NCI-H1105 (cell line): ENCODE measurements around the gene LRIT3.
"Not testable (repeated sequence)": the region's sequence is repeated elsewhere in the genome, so short reads cannot be mapped to it uniquely, and the experiment has no call there.

ENCODE experiments used
- DNase-seq: peaks from one replicate; lab custom pipeline; 2025; lab: John Stamatoyannopoulos, UW

LRIT3 gene

DNA sequence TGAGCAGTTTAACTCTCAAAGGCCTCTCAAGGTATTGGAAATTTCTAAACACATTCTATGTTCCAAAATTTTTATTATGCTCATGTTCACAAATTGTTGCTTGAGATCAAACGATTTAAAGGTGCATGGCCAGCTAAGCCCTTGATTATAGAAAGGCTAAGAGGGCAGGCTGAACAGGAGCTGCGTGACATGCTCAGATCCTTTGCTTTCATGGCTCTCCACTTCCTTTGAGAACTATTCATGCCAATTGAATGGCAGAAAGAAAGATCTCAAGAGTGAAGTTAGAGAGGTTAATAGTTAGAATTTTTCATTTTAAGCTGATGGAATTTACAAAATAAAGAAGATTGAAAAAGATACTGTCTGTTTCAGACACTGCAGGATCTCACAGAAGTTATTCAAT, 594 bp downstream of the LRIT3 start:
- DNase-seq = no peak

GRCh38 chr4:109850601-109851000, 2.7 kb downstream of the LRIT3 start:
- DNase-seq = no peak

GRCh38 chr4:109859426-109860300, 11.8 kb downstream of the LRIT3 start:
- DNase-seq = not testable (repeated sequence)

DNA sequence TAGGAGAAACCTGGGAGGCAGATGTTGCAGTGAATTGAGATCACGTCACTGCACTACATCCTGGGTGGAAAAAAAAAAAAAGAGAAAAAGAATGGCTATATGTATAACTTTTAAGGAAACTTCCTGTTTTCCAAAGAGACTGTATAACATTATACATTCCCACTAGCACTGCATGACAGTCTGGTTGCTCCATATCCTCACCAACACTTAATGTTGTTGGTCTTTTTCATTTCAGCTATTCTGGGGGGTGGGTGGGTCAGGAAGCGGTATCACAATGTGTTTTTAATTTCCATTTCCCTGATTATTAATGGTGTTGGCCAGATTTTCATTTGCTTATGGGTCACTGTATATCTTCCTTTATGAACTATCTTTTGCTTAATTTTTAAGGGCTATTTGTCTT, 13.4 kb downstream of the LRIT3 start:
- no peak for DNase-seq

GRCh38 chr4:109861916-109862511, 14.1 kb downstream of the LRIT3 start:
- no peak for DNase-seq

DNA sequence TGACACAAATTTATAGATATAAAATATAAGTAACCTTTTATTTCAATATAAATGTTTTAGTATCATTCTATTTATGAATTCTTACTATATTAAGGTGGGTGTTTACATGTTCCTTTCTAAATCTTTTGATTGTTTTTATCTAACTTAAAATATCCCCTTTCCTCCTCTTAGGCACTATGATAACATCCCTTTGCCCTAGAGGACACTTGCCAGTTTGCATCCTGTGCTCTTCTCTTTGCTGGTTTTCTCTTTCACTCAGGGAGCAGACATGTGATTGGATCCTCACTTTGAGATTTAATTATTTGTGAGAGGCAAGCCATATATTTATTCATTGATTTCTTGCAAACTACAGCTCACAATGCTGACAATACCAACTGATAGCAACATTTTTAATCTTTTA, 16.2 kb downstream of the LRIT3 start:
- no peak for DNase-seq

DNA sequence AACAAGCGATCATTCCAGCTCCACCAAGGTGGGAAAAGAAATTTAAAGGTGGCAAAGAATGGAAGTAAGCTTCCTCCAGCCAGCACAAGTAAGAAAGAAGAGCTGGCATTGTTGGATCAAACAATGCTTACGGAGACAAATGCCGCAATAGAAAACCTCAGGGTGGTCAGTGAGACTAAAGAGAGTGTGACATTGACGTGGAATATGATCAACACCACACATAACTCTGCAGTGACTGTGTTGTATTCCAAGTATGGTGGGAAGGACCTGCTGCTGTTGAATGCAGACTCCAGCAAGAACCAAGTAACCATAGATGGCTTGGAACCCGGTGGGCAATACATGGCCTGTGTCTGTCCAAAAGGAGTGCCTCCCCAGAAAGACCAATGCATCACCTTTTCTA, 22.2 kb downstream of the LRIT3 start:
- no peak for DNase-seq

DNA sequence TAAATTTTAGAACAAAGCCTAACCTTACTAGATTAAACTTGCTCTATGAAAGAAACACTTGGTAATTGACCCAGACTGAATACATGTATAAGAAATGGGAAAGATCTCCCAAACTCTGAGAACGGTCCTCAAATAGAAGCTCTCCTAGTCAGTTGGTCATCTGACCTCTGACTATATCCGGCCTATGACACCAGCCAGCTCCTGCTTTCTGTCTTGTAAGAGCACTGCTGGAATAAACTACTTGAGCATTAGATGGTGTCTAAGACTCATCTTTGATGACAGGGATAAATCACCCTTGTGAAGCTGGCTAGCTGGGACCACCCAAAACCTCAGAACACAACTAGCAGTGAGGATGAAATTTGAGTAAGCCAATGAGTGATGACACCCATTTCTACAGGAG, 24.2 kb downstream of the LRIT3 start:
- DNase-seq = no peak

DNA sequence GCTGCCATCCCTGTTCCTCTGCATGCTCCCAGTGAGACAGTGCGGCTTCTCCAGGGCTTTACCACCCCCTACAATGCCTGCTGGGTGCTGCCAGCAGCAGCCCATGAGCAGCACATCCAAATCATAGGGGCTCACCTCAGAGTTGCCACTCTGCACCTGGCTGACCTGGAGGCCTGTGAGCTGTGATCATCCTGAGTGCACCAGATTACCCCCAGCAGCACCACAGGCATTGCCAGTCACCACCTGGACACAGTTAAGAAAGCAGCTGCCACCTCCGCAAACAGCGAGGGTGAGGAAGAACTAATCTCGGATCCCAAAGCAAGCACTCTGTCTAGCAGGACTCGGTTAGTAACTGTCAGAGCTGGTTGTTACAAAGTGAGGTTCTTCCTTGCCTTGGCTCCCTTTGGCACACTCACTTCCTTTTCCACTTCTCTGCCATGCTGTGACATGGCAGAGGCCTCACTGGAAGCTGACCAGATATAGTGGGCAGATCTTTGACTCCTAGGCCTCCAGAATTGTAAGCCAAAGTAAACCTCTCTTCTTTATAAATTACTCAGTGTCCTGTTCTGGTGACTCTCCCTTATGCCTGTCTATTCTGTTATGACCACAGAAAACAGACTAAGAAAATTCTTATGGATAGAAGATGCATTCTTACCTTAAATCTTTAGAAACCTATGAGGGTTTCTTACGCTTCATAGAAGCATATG, 25.2 kb downstream of the LRIT3 start:
- no peak for DNase-seq

- no peak for DNase-seq
Observed at GRCh38 chr4:109873791-109874514, 26.0 kb downstream of the LRIT3 start.

DNA sequence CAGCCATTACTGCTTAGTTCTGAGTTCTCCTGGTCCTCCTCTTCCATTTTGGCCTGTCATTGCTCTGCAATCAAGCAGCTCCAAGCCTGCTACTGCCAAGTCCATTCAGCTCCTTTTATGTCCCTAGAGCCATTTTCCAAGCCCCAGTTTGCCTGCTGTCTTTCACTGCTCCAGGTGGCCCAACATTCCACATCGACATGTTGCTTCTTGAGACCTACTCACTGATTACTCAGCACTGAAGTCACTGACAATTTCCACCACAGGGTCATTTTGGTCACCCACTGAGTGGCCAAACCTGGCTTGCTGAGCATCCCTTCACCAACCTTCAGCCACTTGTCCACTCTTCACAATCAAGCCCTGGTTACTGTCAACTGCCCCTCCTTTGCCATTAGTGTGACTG, 27.2 kb downstream of the LRIT3 start:
- no peak for DNase-seq

DNA sequence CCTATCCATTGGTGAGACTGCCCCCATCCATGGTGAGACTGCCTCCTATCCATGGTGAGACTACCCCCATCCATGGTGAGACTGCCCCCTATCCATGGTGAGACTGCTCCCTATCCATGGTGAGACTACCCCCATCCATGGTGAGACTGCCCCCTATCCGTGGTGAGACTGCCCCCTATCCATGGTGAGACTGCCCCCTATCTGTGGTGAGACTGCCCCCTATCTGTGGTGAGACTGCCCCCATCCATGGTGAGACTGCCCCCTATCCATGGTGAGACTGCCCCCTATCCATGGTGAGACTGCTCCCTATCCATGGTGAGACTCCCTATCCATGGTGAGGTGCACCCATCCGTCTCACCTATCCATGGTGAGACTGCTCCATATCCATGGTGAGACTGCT, 27.6 kb downstream of the LRIT3 start:
- not testable (repeated sequence) for DNase-seq

DNA sequence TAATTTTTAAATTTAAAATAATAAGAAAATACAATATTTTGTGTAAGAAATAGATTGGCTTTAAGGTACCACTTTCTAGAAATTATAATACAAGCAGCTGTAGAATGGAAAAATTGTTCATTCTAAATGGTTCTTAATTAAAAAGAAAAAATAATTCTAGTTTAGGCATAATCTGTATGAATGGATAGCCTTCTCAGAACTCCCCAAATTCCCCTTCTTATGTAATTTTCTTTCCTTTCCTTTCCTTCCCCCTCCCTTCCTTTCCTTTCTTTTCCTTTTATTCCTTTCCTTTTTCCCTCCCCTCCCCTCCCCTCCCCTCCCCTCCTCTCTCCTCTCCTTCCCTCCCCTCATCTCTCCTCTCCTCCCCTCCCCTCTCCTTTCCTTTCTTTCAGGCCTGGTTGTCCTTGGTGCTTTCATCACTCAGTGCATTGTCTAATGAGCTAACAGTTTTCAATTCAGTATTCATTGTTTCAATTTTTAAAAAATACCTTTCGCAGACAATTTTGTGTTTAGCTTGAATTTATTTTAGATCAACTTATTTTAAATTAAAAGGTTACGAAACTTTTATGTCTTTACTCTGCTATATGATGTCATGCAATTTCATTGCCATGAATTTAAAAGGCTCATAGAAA, 28.8 kb downstream of the LRIT3 start:
- DNase-seq = no peak

GRCh38 chr4:109877400-109877799, 29.5 kb downstream of the LRIT3 start:
- no peak for DNase-seq

DNA sequence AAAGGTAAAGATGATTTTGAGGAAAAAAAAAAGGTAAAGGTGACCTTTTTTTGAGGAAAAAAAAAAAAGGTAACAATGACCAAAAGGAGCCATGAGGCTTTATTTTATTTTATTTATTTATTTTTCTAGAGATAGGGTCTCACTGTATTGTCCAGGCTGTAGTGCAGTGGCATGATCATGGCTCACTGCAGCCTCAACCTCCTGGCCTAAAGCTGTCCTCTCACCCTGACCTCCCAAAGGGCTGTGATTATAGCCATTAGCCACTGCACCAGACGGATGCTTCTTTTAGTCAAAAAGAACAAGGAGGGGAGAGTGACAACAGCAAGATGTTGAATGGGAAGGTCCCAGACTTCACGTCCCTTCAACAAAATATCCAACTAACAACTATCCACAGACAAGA, 30.4 kb downstream of the LRIT3 start:
- no peak for DNase-seq

DNA sequence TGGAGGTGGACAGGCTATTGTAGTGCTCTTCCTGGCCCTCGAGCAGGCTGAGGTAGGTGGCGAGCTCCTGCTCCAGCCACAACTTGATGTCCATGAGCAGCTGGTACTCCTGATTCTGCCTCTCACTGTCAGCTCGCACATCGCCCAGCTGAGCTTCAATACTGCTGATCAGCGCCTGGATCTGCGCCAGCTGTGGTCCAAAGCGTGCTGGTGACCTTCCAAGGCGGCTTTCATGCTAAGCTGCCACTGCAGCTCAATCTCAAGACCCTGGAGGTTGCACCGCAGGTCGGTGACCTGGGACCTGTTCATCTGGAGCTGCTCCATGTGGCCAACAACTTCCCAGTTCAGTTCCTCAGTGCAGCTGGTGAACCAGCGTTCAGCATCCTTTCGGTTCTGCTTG, 31.2 kb downstream of the LRIT3 start:
- DNase-seq = no peak

DNA sequence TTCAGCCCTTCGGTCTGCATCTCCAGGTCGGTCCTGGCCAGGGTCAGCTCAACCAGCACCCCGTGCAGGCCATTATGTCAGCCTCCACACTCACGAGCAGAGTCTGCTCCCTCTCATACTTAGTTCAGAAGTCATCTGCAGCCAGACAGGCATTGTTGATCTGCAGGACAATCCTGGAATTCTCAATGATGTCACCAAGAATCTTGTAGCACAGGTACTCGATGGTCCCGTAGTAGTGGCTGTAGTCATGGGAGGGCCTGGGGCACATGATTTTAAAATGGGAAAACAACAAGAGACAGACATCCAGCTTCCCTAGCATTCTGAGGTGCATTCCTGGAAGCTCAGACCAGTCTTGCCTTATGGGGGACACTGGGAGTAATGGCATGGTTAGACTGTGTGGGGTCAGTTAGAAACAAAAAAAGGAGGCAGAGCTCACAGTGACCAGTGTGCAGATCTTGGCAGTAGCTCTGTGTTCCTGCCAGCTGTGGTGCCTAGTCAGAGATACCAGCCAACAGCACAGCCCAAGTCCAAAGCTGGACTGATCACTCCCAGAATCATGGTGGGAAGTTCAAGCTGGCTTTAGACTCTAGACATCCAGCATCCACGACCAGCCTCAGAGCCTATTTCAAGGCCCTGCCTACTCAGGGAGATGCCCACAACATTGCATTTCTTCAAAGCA, 31.9 kb downstream of the LRIT3 start:
- no peak for DNase-seq

GRCh38 chr4:109886303-109886702, 38.4 kb downstream of the LRIT3 start:
- DNase-seq = no peak

DNA sequence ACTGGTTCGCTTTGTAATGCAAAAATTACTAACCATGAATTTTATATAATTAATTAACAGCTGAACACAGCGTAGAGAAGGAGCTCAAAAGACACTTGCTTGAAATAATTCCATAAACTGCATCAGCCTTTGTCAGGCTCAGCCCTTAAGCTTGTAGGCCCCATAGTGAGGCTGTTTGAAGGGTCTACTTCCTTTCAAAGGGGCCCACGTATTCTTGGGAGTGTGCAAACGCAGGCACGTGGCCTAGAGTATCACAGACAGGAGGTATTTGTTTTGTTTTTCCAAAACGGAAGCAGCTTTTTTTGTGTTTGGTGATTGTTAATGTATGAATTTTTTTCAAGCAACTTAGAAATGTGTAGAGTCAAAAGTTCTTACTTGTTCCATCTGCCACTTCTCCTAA, 39.2 kb downstream of the LRIT3 start:
- DNase-seq = no peak

- no peak for DNase-seq
Observed at GRCh38 chr4:109890076-109890475, 42.2 kb downstream of the LRIT3 start.

DNA sequence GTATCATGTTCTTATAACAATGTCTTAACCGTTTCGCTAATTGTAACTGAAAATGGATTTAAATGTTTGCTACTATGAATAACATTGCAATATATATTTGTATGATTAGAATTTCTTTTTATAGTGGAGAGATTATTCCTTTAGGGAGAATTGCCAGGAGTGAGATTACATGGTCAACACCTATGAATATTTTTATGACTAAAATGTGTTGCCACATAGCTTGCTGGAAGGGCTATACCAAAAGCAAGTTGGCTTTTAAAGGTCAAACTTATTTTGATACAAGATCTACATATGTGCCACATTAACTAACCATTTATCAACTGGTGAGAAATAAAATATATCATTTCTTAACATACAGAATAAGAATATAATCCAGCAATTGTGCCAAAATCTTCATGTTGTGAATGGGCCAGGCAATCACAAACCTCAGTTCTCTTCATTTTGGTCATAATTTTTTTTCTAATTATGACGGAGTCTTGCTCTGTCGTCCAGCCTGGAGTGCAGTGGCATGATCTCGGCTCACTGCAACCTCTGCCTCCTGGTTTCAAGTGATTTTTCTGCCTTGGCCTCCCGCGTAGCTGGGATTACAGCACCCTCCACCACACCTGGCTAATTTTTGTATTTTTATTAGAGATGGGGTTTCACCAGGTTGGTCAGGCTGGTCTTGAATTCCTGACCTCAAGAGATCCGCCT, 54.8 kb downstream of the LRIT3 start:
- no peak for DNase-seq
